NCI-H1092 (cell line): Measurements from ENCODE around the gene UGT1A8.
"Not testable (repeated sequence)": the region's sequence is repeated elsewhere in the genome, so short reads cannot be mapped to it uniquely, and the experiment has no call there.

Experiments
- DNase-seq: peaks from one replicate; lab custom pipeline; 2025; lab: John Stamatoyannopoulos, UW

Gene UGT1A8

DNA sequence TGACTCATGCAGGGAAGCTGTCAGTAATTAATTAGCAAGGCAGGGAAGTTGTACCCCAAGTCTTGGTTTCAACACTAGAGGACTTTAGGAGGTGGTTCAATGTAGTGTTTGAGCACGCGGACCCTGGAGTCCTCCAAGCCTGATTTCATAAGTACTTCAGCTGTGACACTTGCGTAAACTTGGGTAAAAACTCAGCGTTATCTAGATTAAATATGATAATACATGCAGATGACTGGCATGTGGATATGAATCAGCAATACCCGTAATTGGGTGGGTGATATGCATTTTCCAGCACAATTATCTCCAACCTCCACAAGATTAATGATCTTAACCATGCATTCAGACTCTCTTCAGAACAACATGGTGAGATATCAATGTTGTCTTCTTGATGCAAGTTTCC lies 69.5 kb downstream of the UGT1A8 start:
- no peak for DNase-seq

DNA sequence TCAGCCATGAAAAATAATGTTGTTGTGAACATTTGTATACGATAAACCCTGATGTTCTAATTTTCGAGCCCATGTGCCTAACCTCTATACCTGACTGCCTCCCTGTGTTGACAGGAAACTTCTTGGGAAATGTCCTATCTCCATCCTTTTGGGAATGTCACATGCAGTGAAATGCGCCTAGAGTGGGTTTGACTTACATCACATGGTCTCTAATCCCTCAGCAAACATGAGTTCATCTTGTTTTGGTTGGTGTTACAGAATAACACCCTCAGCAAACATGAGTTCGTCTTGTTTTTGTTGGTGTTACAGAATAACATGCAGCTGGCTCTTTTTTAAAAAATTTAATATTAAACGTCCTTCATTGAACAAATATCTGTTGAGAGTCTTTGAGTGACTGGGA lies 70.9 kb downstream of the UGT1A8 start:
- DNase-seq: no peak

DNA sequence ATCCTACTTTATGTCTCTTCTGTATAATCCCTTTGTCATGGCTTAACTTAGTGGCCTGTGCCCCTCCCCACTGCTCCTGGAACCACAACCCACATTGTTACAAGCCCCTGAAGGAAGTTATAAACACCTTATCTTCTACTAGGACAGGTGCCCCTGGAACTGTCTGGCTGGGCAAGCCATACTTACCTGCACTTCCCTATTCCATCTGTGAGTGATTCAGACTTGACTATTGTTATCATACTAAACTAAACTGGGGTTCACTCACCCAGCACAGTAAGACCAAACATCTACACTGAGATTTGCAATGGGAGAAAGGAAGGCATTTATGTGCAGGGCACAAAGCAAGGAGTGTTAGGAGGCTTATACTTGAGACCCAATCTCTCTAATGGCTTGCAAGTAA lies 71.6 kb downstream of the UGT1A8 start:
- no peak for DNase-seq

GRCh38 chr2:233689501-233689900 lies 72.1 kb downstream of the UGT1A8 start:
- no peak for DNase-seq

GRCh38 chr2:233690444-233690843 lies 73.0 kb downstream of the UGT1A8 start:
- no peak for DNase-seq

DNA sequence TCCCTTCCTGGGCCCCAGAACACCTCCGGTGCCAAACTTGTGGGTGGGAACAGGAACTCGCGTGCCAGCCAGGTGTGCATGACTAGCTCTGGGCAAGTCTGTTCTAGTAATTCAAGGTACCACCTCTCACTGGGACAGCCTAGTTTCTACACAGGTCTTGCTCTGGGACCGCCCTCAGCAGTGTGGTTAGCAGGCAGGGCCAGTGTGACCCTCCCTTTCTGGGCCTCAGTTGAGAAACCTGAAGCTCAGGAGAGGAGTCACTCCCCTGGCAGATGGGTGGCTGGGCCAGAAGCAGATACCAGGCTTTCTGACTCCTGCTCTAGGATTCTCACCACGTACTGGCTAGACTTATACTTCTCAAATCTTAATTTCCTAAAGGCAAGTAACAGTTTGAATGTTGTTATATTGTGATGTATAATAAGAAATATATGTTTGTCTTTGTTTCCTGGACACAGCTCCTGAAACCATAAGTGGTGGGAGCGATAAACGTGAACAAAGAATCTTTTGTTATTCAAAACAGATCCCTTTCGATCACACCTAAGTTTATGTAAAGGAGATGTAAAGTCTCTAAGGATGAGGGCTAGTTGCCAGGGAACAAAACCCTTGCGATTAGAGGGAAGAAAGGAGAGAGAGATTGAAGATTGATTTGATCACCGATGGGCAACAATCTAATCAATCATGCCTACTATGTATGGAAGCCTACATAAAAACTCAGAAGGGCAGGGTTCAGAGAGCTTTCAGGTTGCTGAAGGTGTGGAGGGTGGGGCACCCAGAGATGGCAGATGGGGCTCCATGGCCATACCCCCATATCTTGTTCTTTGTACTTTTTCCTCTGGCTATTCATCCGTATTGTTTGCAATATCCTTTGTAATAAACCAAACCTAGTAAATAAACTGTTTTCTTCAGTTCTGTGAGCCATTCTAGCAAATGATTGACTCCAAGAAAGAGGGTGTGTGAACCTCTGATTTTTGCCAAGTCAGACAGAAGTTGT lies 74.3 kb downstream of the UGT1A8 start:
- DNase-seq: no peak

GRCh38 chr2:233692648-233693047 lies 75.2 kb downstream of the UGT1A8 start, which contains the start of gene UGT1A6:
Gene UGT1A6, plus strand, starts transcription at chr2:233692890. Its CDS starts 115 bp downstream, at chr2:233693005.
- DNase-seq: no peak

- no peak for DNase-seq
These were observed 76.5 kb downstream of the UGT1A8 start for GRCh38 chr2:233693963-233694362.

DNA sequence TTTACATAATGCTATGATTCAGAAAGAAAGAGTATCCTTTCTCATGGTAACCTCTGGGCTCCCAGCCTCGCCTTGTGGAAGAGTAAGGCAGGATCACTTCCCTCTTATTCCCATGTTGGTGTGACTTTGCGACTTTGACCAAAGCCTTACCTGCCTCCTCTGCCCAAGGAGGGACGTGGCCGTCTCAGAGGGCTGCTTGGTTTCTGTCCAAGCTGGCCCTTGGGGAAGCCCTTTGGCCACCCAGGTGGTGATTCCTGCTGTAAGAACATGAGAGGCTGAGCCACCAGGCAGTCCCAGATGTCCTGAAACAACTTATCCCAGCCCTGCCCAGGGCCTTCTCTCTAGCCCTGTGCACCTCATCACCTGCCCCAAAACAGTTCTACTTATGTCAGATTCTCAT lies 81.3 kb downstream of the UGT1A8 start:
- DNase-seq: no peak

DNA sequence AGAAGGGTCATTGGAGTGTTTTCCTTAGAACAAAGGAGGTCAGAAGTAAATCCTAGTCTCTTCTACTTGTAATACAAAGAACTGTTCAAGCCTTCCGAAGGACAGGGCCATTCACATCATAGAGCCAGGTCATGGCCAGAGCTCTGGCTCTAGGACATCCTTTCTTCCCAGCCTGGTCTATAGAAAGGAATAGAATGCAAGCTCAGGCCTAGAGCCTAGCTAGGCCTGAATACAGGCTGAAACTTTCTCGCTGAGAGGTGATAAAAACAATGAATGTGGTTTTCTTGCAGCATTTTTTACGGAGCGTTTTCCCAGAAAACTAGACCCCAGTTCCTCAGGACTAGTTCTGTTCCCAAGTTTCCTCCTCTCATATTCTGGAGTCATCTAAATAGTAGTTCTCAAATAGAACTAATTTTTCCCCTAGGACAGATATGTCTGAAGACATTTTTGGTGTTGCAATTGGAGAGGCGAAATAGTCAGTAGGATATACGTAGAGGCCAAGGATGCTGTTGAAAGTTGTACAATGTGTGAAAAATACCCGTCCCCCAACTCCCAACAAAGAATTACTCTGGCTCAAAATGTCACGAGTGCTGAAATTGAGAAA lies 82.1 kb downstream of the UGT1A8 start:
- DNase-seq: no peak

DNA sequence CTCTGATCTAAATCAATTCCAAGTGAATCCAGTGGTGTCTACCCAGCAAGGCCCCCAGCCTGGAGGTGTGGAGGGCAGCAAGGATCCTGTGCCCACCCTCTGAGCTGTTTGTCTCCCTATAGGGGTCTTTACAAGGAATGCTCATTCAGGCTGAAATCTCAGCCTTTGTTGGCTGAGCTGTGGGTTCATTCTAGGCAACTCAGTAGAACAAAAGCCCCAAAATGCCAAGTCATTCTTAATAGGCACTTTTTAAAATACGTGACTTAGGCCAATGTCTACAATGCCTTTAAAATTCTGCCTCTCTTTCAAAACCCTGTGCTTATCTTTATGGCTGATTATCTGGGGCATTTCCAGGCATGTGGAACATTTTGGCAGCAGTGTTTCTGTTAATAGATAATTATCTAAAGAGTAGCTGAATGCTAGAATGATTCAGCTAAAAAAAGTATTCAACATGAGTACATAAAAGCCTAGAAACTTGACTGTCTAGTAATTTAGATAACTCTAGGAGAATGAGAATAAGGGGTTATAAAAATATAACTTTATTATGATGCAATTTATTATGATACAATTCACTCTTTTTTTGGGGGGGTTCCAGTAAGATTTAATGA lies 82.7 kb downstream of the UGT1A8 start:
- DNase-seq: no peak

- not testable (repeated sequence) for DNase-seq
These were observed 83.4 kb downstream of the UGT1A8 start for GRCh38 chr2:233700842-233701241.

- no peak for DNase-seq
These were observed 84.8 kb downstream of the UGT1A8 start for GRCh38 chr2:233702238-233702637.

DNA sequence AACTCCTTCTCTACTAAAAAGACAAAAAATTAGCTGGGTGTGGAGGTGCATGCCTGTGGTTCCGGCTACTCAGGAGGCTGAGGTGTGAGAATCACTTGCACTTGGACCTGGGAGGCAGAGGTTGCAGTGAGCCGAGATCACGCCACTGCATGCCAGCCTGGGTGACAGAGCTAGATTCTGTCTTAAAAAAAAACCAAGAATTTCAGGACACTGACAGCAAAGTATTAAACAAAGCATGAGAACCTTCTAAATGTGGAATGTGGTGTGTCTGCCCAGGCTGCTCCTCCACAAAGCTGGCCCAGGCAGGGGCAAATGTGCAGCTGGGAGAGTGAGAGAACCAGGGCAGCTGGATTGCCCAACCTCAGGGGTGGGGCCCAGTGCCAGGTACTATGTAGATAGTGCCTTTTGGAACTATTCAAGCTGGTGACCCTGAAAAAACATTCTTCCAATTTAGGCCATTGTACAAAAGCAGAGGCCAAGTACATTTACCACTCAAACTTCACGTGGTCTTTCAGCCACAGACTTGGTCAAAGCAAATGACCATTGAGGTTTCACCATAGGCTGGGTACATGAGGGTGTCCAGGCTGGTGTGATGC lies 88.6 kb downstream of the UGT1A8 start:
- no peak for DNase-seq

DNA sequence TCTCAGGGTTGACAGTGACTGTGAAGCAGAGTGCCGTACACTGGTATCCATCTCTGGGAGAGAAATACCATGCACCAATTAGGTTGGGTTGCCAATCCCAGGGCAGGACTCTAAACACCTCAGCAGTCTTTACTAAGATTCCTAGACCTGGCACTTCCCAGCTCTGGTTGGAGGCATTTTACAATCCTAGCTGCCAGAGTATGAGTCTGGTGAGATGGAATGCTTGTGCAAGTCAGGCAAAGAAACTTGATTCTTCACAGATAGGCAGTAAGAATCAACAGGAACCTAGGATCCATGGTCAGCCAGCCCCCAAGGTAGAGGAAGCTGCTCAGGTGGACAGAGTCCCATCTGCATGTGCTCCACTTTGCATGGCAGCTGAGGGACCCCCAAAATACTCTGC lies 89.3 kb downstream of the UGT1A8 start:
- DNase-seq: no peak

DNA sequence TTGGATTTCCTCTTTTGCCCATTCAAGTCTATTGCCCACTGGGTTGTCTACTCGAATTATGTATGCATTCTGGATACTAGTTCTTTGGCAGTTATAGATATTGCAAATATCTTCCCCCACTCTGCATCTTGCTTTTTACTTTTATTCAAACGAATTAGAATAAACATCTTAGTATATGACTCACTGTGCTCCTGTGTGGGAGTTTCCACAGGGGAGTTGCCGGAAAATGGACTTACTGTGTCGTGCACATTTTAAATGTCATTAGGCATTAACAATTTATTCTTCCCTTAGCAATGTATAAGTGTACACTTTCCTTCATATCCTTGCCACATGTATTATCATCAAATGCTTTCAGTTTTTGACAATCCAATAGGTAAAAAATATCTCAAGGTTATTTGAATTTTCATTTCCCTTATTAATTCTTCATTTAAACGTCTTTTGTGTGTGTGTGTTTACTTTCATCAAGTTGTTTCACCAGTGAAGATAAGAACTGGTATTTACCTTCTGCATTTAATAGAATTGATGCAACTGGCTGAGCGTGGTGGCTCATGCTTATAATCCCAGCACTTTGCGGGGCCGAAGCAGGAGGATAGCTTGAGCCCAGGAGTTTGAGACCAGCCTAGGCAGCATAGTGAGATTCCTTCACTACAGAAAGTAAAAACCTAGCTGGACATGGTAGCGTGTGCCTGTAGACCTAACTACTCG lies 90.7 kb downstream of the UGT1A8 start:
- no peak for DNase-seq

DNA sequence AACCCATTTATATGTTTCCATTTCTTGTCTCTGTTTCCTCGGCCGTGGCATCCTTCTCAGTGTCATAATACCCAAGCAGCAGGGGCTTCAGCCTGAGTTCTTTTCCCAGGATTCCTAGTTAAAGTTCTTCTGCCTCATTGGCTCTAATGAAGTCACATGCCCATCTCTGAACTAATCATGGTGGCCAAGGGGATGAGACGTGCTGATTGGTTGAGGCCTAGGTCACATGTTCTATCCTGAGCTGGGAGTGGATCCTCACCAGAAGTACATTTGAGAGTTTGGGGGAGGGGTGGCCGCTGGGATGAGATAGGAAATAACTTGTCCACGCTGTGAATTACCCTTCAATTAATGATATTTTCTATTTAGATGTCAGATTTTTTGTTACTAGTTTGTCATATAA lies 91.5 kb downstream of the UGT1A8 start:
- DNase-seq: no peak

DNA sequence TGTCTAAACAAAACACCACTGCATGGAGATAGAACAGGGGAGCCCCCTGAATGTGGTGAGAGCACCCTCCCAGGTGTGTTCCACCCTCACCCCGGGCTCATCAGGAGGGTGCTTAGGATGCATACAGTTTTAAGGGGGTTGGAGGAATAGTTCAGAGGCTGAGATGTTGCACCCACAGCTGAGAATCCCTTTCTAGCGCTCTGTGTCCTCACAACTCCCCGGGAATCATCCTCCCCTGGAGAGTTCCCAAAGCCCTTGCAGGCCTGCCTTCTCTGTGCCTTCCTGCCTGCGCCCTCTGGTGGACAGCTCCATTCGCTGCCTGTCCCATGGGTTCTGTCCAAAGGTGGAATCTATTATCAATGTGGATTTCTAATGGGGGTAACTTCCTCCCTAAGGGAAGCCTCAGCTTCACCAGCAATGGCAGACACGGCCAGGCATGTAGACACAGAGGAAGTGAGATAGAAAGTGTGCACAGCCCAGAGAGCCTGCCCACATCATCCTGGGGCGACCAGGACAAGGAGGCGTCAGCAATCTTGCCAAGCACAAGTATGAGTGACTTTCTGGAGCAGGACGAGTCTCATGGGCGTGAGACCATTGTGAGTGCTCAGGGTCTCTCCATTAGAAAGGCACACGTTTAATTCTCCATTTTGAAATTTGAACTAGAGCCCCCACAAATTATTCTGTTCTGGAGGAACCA lies 94.0 kb downstream of the UGT1A8 start:
- DNase-seq: peak; percentile 61

GRCh38 chr2:233712611-233713261 lies 95.3 kb downstream of the UGT1A8 start, which contains the start of gene UGT1A5:
Gene UGT1A5, plus strand, starts transcription at chr2:233712907. Its CDS starts 85 bp downstream, at chr2:233712992.
- no peak for DNase-seq

GRCh38 chr2:233713262-233713615 lies 95.8 kb downstream of the UGT1A8 start:
- DNase-seq: no peak

- DNase-seq: no peak
These were observed 96.7 kb downstream of the UGT1A8 start for GRCh38 chr2:233714121-233714520.
